HL-60 (cell line): ENCODE measurements around the gene ALOX12.

Experiments
- DNase-seq, 2 experiments: peaks; one replicate each; pipeline ENCODE4 v3.0.0-alpha.2; 2010 to 2020; ENCODE audit warnings: low read depth in 1 of 2, low spot score in 1 of 2
- H3K27ac ChIP-seq: fragments of 250-450 bp; sonication (Bioruptor Pico); replicated peaks from 2 replicates; pipeline ENCODE4 v1.5.1; 2020; ENCODE audit warnings: mild to moderate bottlenecking, moderate library complexity
- H3K27me3 ChIP-seq: fragments of 250-450 bp; sonication (Bioruptor Pico); 2 replicates; pipeline ENCODE4 v1.5.1; 2021; ENCODE audit warnings: mild to moderate bottlenecking, moderate library complexity; ENCODE audit not compliant: insufficient read depth, poor library complexity, severe bottlenecking
- H3K4me3 ChIP-seq: replicated peaks from 2 replicates; pipeline ENCODE4 v1.5.1; 2011; ENCODE audit warnings: mild to moderate bottlenecking, control low read depth, low read length; ENCODE audit not compliant: insufficient read depth
- GABPA ChIP-seq: IDR thresholded peaks from 2 replicates; pipeline ENCODE4 v1.6.1; 2012; ENCODE audit warnings: low read depth
- POLR2AphosphoS5 ChIP-seq: IDR thresholded peaks from 2 replicates; pipeline ENCODE4 v1.6.1; 2012; ENCODE audit warnings: low read depth
- SPI1 ChIP-seq: IDR thresholded peaks from 2 replicates; pipeline ENCODE4 v1.6.1; 2012; ENCODE audit warnings: low read depth, mild to moderate bottlenecking, borderline replicate concordance
- TF ChIP-seq, protein P1 (sequence below): IDR thresholded peaks from 2 replicates; pipeline ENCODE4 v1.6.1; 2012; ENCODE audit warnings: low read depth; ENCODE audit not compliant: insufficient replicate concordance
- TF ChIP-seq, protein P2 (sequence below): IDR thresholded peaks from one replicate; pipeline ENCODE4 v1.5.1; 2011; ENCODE audit warnings: low read length, control low read depth, inconsistent platforms; ENCODE audit not compliant: insufficient read depth

ALOX12 gene

DNA sequence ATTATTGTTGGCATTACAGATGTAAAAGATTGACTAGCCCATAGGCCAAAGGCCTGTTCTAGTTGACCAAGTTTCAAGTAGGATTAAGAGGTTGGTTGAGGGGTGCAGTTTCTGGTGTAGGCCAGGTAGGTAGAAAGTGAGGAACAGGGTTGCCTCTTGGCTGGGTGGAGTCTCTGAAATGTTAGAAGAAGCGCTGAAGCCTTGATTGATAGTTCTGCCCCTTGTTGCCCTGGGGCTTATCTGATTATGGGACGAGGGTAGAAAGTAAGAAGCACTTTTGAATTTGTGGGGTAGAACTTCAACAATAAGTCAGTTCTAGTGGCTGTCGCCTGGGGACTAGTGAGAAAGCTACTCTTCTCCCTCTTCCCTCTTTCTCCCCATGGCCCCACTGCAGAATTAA is 33.2 kb downstream of the ALOX12 start:
- no peak for DNase-seq
- Histone ChIP-seq H3K27ac (no peak overlapping the region), H3K4me3 (no peak overlapping the region), H3K27me3 (no peaks in the 10 kb centered on the region)
- TF ChIP-seq SPI1, result no peak
- TF ChIP-seq GABPA, result no peak
- TF ChIP-seq, protein P1, sequence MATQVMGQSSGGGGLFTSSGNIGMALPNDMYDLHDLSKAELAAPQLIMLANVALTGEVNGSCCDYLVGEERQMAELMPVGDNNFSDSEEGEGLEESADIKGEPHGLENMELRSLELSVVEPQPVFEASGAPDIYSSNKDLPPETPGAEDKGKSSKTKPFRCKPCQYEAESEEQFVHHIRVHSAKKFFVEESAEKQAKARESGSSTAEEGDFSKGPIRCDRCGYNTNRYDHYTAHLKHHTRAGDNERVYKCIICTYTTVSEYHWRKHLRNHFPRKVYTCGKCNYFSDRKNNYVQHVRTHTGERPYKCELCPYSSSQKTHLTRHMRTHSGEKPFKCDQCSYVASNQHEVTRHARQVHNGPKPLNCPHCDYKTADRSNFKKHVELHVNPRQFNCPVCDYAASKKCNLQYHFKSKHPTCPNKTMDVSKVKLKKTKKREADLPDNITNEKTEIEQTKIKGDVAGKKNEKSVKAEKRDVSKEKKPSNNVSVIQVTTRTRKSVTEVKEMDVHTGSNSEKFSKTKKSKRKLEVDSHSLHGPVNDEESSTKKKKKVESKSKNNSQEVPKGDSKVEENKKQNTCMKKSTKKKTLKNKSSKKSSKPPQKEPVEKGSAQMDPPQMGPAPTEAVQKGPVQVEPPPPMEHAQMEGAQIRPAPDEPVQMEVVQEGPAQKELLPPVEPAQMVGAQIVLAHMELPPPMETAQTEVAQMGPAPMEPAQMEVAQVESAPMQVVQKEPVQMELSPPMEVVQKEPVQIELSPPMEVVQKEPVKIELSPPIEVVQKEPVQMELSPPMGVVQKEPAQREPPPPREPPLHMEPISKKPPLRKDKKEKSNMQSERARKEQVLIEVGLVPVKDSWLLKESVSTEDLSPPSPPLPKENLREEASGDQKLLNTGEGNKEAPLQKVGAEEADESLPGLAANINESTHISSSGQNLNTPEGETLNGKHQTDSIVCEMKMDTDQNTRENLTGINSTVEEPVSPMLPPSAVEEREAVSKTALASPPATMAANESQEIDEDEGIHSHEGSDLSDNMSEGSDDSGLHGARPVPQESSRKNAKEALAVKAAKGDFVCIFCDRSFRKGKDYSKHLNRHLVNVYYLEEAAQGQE, result no peak
- TF ChIP-seq, protein P2, sequence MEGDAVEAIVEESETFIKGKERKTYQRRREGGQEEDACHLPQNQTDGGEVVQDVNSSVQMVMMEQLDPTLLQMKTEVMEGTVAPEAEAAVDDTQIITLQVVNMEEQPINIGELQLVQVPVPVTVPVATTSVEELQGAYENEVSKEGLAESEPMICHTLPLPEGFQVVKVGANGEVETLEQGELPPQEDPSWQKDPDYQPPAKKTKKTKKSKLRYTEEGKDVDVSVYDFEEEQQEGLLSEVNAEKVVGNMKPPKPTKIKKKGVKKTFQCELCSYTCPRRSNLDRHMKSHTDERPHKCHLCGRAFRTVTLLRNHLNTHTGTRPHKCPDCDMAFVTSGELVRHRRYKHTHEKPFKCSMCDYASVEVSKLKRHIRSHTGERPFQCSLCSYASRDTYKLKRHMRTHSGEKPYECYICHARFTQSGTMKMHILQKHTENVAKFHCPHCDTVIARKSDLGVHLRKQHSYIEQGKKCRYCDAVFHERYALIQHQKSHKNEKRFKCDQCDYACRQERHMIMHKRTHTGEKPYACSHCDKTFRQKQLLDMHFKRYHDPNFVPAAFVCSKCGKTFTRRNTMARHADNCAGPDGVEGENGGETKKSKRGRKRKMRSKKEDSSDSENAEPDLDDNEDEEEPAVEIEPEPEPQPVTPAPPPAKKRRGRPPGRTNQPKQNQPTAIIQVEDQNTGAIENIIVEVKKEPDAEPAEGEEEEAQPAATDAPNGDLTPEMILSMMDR, result no peak
- TF ChIP-seq POLR2AphosphoS5, result no peak

DNA sequence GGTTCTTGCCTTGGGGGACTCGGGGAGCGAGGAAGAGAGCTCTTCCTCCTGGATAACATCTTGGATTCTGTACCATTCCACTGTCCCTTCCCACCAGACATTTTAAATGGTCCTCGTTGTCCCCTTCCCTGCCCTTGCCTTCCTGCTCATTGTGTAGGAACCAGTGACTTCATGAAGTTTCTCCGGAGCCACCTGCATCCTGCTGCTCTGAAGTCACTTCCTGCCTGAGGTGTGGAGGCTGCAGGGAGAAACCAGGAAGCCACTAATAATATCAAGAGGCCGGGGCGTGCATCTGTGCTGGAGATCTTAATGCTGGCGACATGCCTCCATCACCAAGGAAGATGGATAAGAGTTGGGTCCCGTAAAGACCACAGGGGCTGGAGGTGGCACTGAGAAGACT is 33.8 kb downstream of the ALOX12 start:
- DNase-seq, result no peak
- Histone ChIP-seq H3K27me3 (no peaks in the 10 kb centered on the region), H3K27ac (no peak overlapping the region), H3K4me3 (no peak overlapping the region)
- TF ChIP-seq SPI1, result no peak

DNA sequence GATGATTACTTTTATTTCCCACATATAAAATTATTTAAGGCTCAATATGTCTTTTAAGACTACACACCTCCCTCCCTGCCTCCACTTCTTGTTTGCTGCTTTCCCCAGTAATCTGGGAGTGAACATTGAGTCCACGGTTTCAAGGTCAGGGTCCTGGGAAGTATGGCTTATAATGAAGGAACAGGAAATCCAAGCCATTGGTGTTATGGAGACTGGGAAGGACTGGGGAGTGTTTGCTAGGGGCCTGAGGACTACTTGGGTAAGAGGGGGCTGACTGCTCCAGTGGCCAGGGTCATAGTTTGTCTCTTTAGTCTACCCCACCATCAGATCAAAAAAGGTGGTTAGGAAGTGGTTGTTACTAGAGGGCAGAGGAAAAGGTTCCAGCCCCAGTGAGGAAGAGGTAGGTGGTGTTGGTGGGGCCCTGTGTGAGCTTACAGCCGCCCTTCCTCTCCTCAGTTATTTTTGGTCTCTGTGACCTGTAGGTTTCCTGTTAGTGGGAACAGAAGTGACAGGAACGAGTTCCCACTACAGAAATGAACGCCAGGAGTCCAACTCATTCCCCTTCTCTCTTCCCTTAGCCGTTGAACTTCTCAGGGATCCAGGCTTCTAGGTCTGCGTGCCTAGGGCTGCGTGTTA is 39.2 kb downstream of the ALOX12 start:
- peak overlapping the region; percentile 65 for H3K4me3 ChIP-seq
- no peak for DNase-seq
- peak overlapping the region; percentile 81 for H3K27ac ChIP-seq
- no peaks in the 10 kb centered on the region for H3K27me3 ChIP-seq
- TF ChIP-seq, protein P1, result no peak
- no peak for TF ChIP-seq GABPA
- TF ChIP-seq SPI1, result no peak
- TF ChIP-seq, protein P2, result no peak
- no peak for TF ChIP-seq POLR2AphosphoS5

DNA sequence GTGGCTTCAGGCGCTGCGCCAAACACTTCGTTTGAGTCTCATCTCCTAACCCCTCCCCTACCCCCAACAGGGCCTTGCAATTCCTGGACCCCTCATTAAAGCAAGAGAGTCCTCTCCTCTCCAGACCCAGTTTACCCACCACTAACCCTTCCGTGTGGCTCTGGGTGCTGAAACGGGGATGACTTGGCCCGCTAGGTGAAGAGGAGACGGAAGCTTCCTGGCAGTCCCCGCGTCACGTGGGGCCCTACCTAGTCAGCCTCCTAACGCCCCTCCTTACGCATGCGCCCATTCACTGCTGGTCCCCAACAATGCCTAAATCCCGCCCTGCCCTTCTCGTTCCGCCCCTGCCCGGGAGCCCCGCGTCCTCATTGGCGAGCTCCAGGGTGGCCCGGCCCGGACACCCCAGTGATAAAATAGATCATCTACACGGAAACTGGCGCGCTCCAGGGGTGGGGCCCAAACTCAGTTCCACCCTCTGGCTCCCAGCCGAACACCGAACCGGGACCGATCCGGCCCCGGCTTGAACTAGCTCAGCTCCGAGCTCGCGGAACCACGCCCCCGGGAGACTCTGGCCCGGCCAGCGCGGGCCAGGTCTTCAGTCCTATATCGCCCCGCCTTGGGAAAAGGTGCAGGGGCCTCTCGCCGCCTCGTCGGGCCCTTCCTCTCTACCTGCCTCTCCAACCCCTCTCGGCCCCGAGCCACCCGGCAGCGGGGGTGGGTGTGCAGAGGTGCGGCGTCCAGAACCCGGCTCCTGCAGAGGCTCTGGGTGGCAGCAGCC is 39.9 kb downstream of the ALOX12 start, which contains the start of gene SLC16A13:
Gene SLC16A13, plus strand, starts transcription at position 425 of the 778 bp plus-strand sequence. CDS start 368 bp downstream, outside the sequence.
- DNase-seq, result peak; percentile 86 to 92
- Histone ChIP-seq H3K4me3 (peak within 1 kb of the TSS; percentile 65), H3K27me3 (no peaks in the 10 kb centered on the region), H3K27ac (peak within 1 kb of the TSS; percentile 81)
- no peak for TF ChIP-seq SPI1
- no peak for TF ChIP-seq GABPA
- TF ChIP-seq, protein P2, result no peak
- TF ChIP-seq, protein P1, result peak; percentile 18
- TF ChIP-seq POLR2AphosphoS5, result peak; percentile 71; the same call in 1 of the 2 replicates
